NCI-H1694 treated with DMSO at 0.1 percent for 48 hours (cell line): ENCODE results near the gene THSD4.
"Not testable (repeated sequence)": the region's sequence is repeated elsewhere in the genome, so short reads cannot be mapped to it uniquely, and the experiment has no call there.

Source experiments
- DNase-seq: peaks from one replicate; lab custom pipeline; 2025; lab: John Stamatoyannopoulos, UW

The THSD4 gene

GRCh38 chr15:71121442-71121841, 6.2 kb downstream of the THSD4 start:
- DNase-seq: no peak

- DNase-seq: no peak
Measured at GRCh38 chr15:71124937-71125790, 9.9 kb downstream of the THSD4 start.

- no peak for DNase-seq
Measured at GRCh38 chr15:71125831-71126450, 10.7 kb downstream of the THSD4 start.

- no peak for DNase-seq
Measured at GRCh38 chr15:71127083-71127482, 11.8 kb downstream of the THSD4 start.

- not testable (repeated sequence) for DNase-seq
Measured at GRCh38 chr15:71128159-71128558, 12.9 kb downstream of the THSD4 start.

- no peak for DNase-seq
Measured at GRCh38 chr15:71128939-71129562, 13.8 kb downstream of the THSD4 start.

GRCh38 chr15:71129669-71130068, 14.4 kb downstream of the THSD4 start:
- no peak for DNase-seq

- no peak for DNase-seq
Measured at GRCh38 chr15:71131601-71132362, 16.5 kb downstream of the THSD4 start.

- no peak for DNase-seq
Measured at GRCh38 chr15:71133747-71134472, 18.6 kb downstream of the THSD4 start.

- DNase-seq: no peak
Measured at GRCh38 chr15:71136159-71136783, 21.0 kb downstream of the THSD4 start.

- DNase-seq: no peak
Measured at GRCh38 chr15:71136793-71137518, 21.7 kb downstream of the THSD4 start.

GRCh38 chr15:71138473-71138872, 23.2 kb downstream of the THSD4 start:
- DNase-seq: no peak

- DNase-seq: no peak
Measured at GRCh38 chr15:71139241-71139640, 24.0 kb downstream of the THSD4 start.

- no peak for DNase-seq
Measured at GRCh38 chr15:71141572-71141971, 26.3 kb downstream of the THSD4 start.

- no peak for DNase-seq
Measured at GRCh38 chr15:71142780-71143179, 27.5 kb downstream of the THSD4 start.

GRCh38 chr15:71143373-71144310, 28.4 kb downstream of the THSD4 start:
- DNase-seq: no peak

- DNase-seq: no peak
Measured at GRCh38 chr15:71145648-71146047, 30.4 kb downstream of the THSD4 start.

- no peak for DNase-seq
Measured at GRCh38 chr15:71146580-71146982, 31.3 kb downstream of the THSD4 start.

GRCh38 chr15:71148048-71148447, 32.8 kb downstream of the THSD4 start:
- DNase-seq: no peak
